ENCODE data around the gene VPS11.

The VPS11 gene

GRCh38 chr11:119025099-119025473 is 42.5 kb upstream of the VPS11 start:
- DNase-seq (ENCODE audit: low read depth), result no peak
- no peak for TF ChIP-seq CTCF (IDR thresholded peaks at IDR 0.05; ENCODE audit: low read length, missing control alignments)
- no peak overlapping the region for H3K4me3 ChIP-seq (replicated peaks; ENCODE audit: low read depth, low read length)

GRCh38 chr11:119025541-119025940 is 42.1 kb upstream of the VPS11 start:
- no peak for DNase-seq (ENCODE audit: low read depth)
- no peak overlapping the region for H3K4me3 ChIP-seq (replicated peaks; ENCODE audit: low read depth, low read length)
- no peak for TF ChIP-seq CTCF (IDR thresholded peaks at IDR 0.05; ENCODE audit: low read length, missing control alignments)

- no peak overlapping the region for H3K4me3 ChIP-seq (replicated peaks; ENCODE audit: low read depth, low read length)
- DNase-seq (ENCODE audit: low read depth), result no peak
- TF ChIP-seq CTCF (IDR thresholded peaks at IDR 0.05; ENCODE audit: low read length, missing control alignments), result no peak
These were observed 41.4 kb upstream of the VPS11 start for GRCh38 chr11:119025978-119026766.

- H3K4me3 ChIP-seq (replicated peaks; ENCODE audit: low read depth, low read length), result no peak overlapping the region
- TF ChIP-seq CTCF (IDR thresholded peaks at IDR 0.05; ENCODE audit: low read length, missing control alignments), result no peak
- DNase-seq (ENCODE audit: low read depth), result no peak
These were observed 40.6 kb upstream of the VPS11 start for GRCh38 chr11:119026970-119027369.

GRCh38 chr11:119027561-119028345 is 39.9 kb upstream of the VPS11 start:
- DNase-seq (ENCODE audit: low read depth), result no peak
- H3K4me3 ChIP-seq (replicated peaks; ENCODE audit: low read depth, low read length), result no peak overlapping the region
- TF ChIP-seq CTCF (IDR thresholded peaks at IDR 0.05; ENCODE audit: low read length, missing control alignments), result no peak

- DNase-seq (ENCODE audit: low read depth), result no peak
- TF ChIP-seq CTCF (IDR thresholded peaks at IDR 0.05; ENCODE audit: low read length, missing control alignments), result no peak
- H3K4me3 ChIP-seq (replicated peaks; ENCODE audit: low read depth, low read length), result no peak overlapping the region
These were observed 39.1 kb upstream of the VPS11 start for GRCh38 chr11:119028346-119029068.

All from fibroblast of pulmonary artery (primary cell).